Sigmoid colon (tissue), 4 donors: ENCODE results near the gene AHNAK2.

Source experiments
- EP300 ChIP-seq, 4 donors: sonication (generic); formaldehyde crosslinking; IDR thresholded peaks; one replicate each; pipeline ENCODE4 v1.6.1; 2017; ENCODE audit warnings: antibody characterized with exemption in 4 of 4
- POLR2A ChIP-seq, 2 donors: fragments of 450-650 bp; IDR thresholded peaks; one replicate each; pipeline ENCODE4 v1.6.1; 2016; ENCODE audit warnings: antibody characterized with exemption in 2 of 2, mild to moderate bottlenecking in 2 of 2, moderate library complexity in 2 of 2
- POLR2AphosphoS5 ChIP-seq, 4 donors: sonication (generic); formaldehyde crosslinking; IDR thresholded peaks; one replicate each; pipeline ENCODE4 v1.6.1; 2017; ENCODE audit warnings: antibody characterized with exemption in 4 of 4
- TF ChIP-seq, protein P1 (sequence below), 4 experiments: fragments of 450-650 bp in 3 of 4; fragments of 200-600 bp in 1 of 4; IDR thresholded peaks; one replicate each; pipeline ENCODE4 v1.5.1; 2016 to 2019; ENCODE audit warnings: antibody characterized with exemption in 4 of 4, mild to moderate bottlenecking in 3 of 4, moderate library complexity in 2 of 4

DNA sequence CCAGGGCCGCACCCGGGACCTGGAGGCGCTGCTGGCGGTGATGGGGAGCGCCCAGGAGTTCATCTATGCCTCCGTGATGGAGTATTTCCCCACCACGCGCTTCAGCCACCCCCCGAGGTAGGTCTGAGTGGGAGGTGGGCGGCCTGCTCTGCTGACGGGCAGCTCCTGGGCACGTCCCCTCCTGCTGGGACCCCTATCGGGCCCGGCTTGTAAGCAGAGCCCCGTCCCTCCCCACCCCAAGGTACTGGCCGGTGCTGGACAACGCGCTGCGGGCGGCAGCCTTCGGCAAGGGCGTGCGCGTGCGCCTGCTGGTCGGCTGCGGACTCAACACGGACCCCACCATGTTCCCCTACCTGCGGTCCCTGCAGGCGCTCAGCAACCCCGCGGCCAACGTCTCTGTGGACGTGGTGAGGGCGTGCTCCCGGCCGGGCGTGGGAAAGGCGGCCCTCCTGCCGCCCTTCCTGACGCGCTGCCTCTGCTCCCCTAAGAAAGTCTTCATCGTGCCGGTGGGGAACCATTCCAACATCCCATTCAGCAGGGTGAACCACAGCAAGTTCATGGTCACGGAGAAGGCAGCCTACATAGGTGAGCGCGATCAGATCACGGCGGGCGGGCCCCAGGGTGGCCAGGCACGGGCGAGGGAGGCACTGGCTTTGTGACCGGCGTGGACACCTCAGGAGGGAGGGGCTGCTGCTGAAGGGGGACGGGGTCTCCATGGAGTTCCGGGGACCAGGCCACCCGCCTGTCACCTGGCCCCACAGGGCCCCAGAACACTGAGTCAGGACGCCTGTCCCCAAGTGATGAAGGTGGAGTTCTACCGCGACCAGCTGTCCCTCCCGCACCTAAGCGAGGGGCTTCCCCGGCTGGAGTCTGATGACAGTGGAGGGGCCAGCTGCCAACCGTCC is 46.2 kb downstream of the AHNAK2 start:
- TF ChIP-seq, protein P1, sequence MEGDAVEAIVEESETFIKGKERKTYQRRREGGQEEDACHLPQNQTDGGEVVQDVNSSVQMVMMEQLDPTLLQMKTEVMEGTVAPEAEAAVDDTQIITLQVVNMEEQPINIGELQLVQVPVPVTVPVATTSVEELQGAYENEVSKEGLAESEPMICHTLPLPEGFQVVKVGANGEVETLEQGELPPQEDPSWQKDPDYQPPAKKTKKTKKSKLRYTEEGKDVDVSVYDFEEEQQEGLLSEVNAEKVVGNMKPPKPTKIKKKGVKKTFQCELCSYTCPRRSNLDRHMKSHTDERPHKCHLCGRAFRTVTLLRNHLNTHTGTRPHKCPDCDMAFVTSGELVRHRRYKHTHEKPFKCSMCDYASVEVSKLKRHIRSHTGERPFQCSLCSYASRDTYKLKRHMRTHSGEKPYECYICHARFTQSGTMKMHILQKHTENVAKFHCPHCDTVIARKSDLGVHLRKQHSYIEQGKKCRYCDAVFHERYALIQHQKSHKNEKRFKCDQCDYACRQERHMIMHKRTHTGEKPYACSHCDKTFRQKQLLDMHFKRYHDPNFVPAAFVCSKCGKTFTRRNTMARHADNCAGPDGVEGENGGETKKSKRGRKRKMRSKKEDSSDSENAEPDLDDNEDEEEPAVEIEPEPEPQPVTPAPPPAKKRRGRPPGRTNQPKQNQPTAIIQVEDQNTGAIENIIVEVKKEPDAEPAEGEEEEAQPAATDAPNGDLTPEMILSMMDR (IDR thresholded peaks at IDR 0.05): no peak
- TF ChIP-seq POLR2A (IDR thresholded peaks at IDR 0.05): no peak
- TF ChIP-seq POLR2AphosphoS5 (IDR thresholded peaks at IDR 0.05): no peak
- TF ChIP-seq EP300 (IDR thresholded peaks at IDR 0.05): no peak
